HG03460 (cell line): ENCODE measurements around the gene DMP1.
"Not testable (repeated sequence)": the region's sequence is repeated elsewhere in the genome, so short reads cannot be mapped to it uniquely, and the experiment has no call there.

Source experiments
- ATAC-seq: cut with Tn5 transposase; IDR thresholded peaks from one replicate; pipeline ENCODE4 v1.9.1; 2021; ENCODE audit not compliant: unreplicated experiment

The DMP1 gene

GRCh38 chr4:87680271-87680670, 30.2 kb downstream of the DMP1 start:
- no peak for ATAC-seq

- ATAC-seq: no peak
These were observed 38.2 kb downstream of the DMP1 start for GRCh38 chr4:87688316-87688715.

- ATAC-seq: not testable (repeated sequence)
These were observed 40.9 kb downstream of the DMP1 start for GRCh38 chr4:87690947-87691346.

GRCh38 chr4:87692060-87692459, 42.0 kb downstream of the DMP1 start:
- ATAC-seq: not testable (repeated sequence)

GRCh38 chr4:87697272-87697671, 47.2 kb downstream of the DMP1 start:
- ATAC-seq: no peak

GRCh38 chr4:87697945-87698344, 47.9 kb downstream of the DMP1 start:
- no peak for ATAC-seq

- ATAC-seq: no peak
These were observed 48.3 kb downstream of the DMP1 start for GRCh38 chr4:87698394-87698793.

GRCh38 chr4:87704001-87704400, 53.9 kb downstream of the DMP1 start:
- ATAC-seq: no peak

- ATAC-seq: no peak
These were observed 57.3 kb downstream of the DMP1 start for GRCh38 chr4:87707279-87707918.
